Body of pancreas (tissue), 4 donors: ENCODE results near the gene JMJD6. TPM values are rescaled to one million over a fixed set of nuclear protein-coding genes. Genes with fewer than 3 reads are reported as not detected.
A peak's percentile ranks its signal among the peaks of the same experiment; 100 is the strongest.

Source experiments
- ATAC-seq: fragments of 150-250 bp; one replicate; pipeline ENCODE4 v1.9.1; 2016
- DNase-seq, 4 donors: peaks; one replicate each; pipeline ENCODE4 v3.0.0-alpha.2; 2019
- H3K27ac ChIP-seq, 4 donors: fragments of 200-600 bp; sonication (generic); 1 replicate in 3 of 4; 2 replicates in 1 of 4; pipeline versions ENCODE4 v1.5.1 to v1.6.1; 2016 to 2019; ENCODE audit warnings: mild to moderate bottlenecking in 1 of 4, mixed read lengths in 1 of 4, moderate library complexity in 1 of 4
- H3K27me3 ChIP-seq, 2 donors: fragments of 200-600 bp; sonication (generic); one replicate each; pipeline ENCODE4 v1.6.0; 2016; ENCODE audit warnings: mild to moderate bottlenecking in 1 of 2
- H3K36me3 ChIP-seq, 2 donors: fragments of 200-600 bp; sonication (generic); replicated peaks in 1 of 2; 2 replicates each; pipeline ENCODE4 v1.5.1; 2016; ENCODE audit warnings: low read depth in 2 of 2; ENCODE audit not compliant: insufficient read depth in 1 of 2
- H3K4me1 ChIP-seq: fragments of 200-600 bp; sonication (generic); one replicate; pipeline ENCODE4 v1.6.0; 2016
- H3K4me3 ChIP-seq, 2 donors: fragments of 200-600 bp; sonication (generic); 1 replicate in 1 of 2; 2 replicates in 1 of 2; pipeline ENCODE4 v1.5.1; 2016 to 2019
- H3K9me3 ChIP-seq, 3 donors: fragments of 200-600 bp; sonication (generic); 1 replicate in 2 of 3; 2 replicates in 1 of 3; pipeline ENCODE4 v1.5.1; 2016
- POLR2A ChIP-seq, 3 donors: fragments of 450-650 bp; IDR thresholded peaks; one replicate each; pipeline ENCODE4 v1.6.1; 2016; ENCODE audit warnings: antibody characterized with exemption in 3 of 3, mild to moderate bottlenecking in 2 of 3
- WGBS, 2 donors: methylation state at CpG; one replicate each; pipeline ENCODE4 v1.1.5; 2017; 5-methylcytosine and 5-hydroxymethylcytosine counted together
- intact Hi-C: fragments of 100-400 bp; cut with DNase I; formaldehyde crosslinking; loops from one replicate; pipeline ENCODE4 v1.15.1; 2023
- microRNA counts, 2 donors: library from miRNA; unstranded; fragments of <30 nt; microRNA quantifications; one replicate each; lab custom pipeline; 2017
- microRNA-seq, 2 donors: library from miRNA; unstranded; fragments of <30 nt; microRNA quantifications; one replicate each; pipeline ENCODE4, GENCODE V29; 2016; ENCODE audit warnings: borderline number of aligned reads in 2 of 2, borderline replicate concordance in 2 of 2
- small RNA-seq: library from RNA; depleted of rRNA; stranded (forward); fragments of <200 nt; gene quantifications from one replicate; pipeline ENCODE3, GENCODE V24; 2016
- total RNA-seq, 2 donors: library from RNA; depleted of rRNA; stranded (reverse); fragments of >200 nt; gene quantifications; one replicate each; pipeline ENCODE4 v1.1.0, GENCODE V29; 2016
- TF ChIP-seq, protein P1 (sequence below), 7 experiments: fragments of 450-650 bp in 4 of 7; fragments of 200-600 bp in 3 of 7; sonication (generic) in 3 of 7; IDR thresholded peaks; one replicate each; pipeline ENCODE4 v1.5.1; 2016 to 2019; ENCODE audit warnings: antibody characterized with exemption in 7 of 7

The JMJD6 gene
- total RNA-seq, 2 donors from 2014 or later = 15.2 to 20.0 TPM

DNA sequence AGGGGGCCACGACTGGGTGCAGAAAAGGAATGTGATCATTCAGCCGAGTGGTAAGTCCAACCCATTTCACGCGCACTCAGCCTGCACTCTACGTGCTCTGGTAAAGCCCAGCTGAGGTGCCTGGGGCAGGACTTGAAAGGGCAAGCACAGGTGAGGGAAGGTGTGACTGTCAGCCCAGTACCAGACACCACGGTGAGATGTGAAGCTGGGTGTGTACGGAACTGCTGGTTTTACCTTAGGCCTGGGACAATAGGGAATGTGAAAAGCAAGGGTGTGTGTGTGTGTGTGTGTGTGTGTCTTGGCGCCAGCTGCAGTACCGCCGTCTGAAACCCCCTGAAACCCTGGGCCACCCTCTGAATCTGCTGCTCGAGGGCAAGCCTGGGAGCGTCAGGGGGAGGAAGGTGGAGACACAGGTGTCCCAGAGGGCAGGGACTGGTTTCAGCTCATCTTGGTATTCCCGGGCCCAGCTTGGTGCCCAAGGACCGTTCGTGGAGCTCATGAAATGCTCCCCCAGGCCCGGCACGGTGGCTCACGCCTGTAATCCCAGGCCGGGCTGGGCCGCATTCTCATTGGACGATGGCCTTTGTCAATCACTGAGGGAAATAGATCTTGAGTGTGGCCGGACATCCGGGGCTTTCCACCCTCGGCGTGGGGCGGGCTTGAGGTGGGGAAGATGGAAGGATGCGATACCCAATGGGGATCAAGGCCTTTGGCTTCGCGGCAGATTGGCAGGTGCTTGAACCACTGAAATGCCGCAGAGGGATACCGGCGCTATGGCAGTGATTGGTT, 55.1 kb downstream of the JMJD6 start:
- Histone ChIP-seq H3K27ac (peak overlapping the region; percentile 93 to 97 (median 94)), H3K4me1 (peaks cover 30% of the 10 kb centered on the region), H3K36me3 (no peaks in the 10 kb centered on the region), H3K4me3 (no peak overlapping the region), H3K9me3 (no peaks in the 10 kb centered on the region), H3K27me3 (no peaks in the 10 kb centered on the region)
- 0 to 15% methylated on average over 11 to 32 of the region's 32 CpGs for WGBS, 2 donors
- DNase-seq (peak; percentile 100), ATAC-seq (peak; percentile 97)
- peak in 2 of 3 donors; percentile 64 to 65 for TF ChIP-seq POLR2A (IDR thresholded peaks at IDR 0.05)
- TF ChIP-seq, protein P1, sequence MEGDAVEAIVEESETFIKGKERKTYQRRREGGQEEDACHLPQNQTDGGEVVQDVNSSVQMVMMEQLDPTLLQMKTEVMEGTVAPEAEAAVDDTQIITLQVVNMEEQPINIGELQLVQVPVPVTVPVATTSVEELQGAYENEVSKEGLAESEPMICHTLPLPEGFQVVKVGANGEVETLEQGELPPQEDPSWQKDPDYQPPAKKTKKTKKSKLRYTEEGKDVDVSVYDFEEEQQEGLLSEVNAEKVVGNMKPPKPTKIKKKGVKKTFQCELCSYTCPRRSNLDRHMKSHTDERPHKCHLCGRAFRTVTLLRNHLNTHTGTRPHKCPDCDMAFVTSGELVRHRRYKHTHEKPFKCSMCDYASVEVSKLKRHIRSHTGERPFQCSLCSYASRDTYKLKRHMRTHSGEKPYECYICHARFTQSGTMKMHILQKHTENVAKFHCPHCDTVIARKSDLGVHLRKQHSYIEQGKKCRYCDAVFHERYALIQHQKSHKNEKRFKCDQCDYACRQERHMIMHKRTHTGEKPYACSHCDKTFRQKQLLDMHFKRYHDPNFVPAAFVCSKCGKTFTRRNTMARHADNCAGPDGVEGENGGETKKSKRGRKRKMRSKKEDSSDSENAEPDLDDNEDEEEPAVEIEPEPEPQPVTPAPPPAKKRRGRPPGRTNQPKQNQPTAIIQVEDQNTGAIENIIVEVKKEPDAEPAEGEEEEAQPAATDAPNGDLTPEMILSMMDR (IDR thresholded peaks at IDR 0.05) = no peak
- intact Hi-C loops = no loop called here

DNA sequence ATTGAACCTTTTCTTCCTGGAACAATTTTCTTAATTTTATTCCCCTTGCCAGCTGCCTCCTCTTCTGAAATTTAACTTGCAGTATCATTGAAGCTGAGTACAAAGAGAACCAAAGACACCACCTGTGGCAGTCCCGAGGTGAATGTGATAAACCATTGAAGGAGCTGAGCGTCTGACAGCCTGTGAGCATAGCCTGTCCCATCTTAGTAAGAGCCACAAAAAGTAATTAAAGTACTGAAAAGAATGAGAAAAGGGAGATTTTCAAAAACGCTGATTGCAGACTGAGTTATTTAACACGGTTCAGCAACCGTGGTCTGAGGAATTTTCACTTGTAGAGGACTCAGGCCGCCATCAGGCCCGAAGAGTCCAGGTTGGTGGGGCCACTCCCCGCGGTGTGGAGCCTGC, 55.7 kb downstream of the JMJD6 start:
- no peaks in the 10 kb centered on the region for H3K27me3 ChIP-seq
- ATAC-seq (no peak), DNase-seq (no peak)
- intact Hi-C loops = no loop called here
- no peak for TF ChIP-seq POLR2A (IDR thresholded peaks at IDR 0.05)
- TF ChIP-seq, protein P1 (IDR thresholded peaks at IDR 0.05) = no peak
- peaks cover 30% of the 10 kb centered on the region for H3K4me1 ChIP-seq
- peak overlapping the region; percentile 93 to 97 (median 94) for H3K27ac ChIP-seq
- no peaks in the 10 kb centered on the region for H3K36me3 ChIP-seq
- H3K4me3 ChIP-seq = no peak overlapping the region
- no peaks in the 10 kb centered on the region for H3K9me3 ChIP-seq
- WGBS, 2 donors = 26 to 31% methylated on average over 9 of the region's 9 CpGs

DNA sequence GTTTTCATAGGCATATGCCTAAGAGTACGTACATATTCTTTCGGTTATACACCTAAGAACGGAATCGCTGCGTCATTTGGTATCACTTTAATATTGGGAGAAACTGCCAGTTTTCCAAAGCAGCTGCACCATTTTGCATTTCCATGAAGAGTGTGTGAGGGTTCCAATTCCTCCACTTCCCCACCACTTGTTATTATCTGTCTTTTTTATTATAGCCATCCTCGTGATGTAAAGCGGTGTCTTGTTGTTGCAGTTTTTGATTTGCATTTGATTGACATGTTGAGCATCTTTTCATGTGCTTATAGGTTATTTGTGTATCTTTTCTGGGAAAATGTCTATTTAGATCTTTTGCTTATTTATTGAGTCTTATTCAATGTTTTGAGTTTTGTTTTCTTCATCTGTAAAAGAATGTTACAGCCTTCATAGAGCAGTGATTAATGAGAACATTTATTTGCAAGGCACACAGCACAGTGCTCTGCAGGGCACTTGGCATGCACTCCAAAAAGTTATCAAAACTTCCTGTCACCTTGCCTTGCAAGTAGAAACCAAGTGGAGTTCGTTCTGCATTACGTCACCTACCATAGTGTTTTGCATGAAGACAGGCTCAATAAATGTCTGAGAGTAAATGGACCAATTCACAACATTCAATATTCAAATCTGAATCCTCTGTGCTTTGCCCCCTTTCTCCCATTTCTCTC, 56.2 kb downstream of the JMJD6 start:
- Histone ChIP-seq H3K4me3 (no peak overlapping the region), H3K27me3 (no peaks in the 10 kb centered on the region), H3K36me3 (no peaks in the 10 kb centered on the region), H3K9me3 (no peaks in the 10 kb centered on the region), H3K27ac (peak overlapping the region; percentile 93 to 97 (median 94)), H3K4me1 (peaks cover 30% of the 10 kb centered on the region)
- intact Hi-C loops = no loop called here
- ATAC-seq = peak; percentile 67
- TF ChIP-seq, protein P1 (IDR thresholded peaks at IDR 0.05) = no peak
- WGBS, 2 donors = 63 to 67% methylated on average over 9 of the region's 9 CpGs
- peak; percentile 69 to 88 (median 79) for DNase-seq

MicroRNAs encoded within 50 kb of the gene (microRNA counts, 767-probe panel; counts per million panel counts)
- microRNA hsa-miR-636 (lab: Ali Mortazavi, UCI) = 0 to 736 counts per million in 2 donors

Small RNAs within 50 kb of the gene (microRNA-seq; reads per million reads assigned to microRNA genes)
- gene MIR636 = 0 to 0.47 reads per million in 2 donors

Small RNAs within 50 kb of the gene (small RNA-seq; reads per million reads assigned to genes)
- gene AC005837.3 (not detected), gene RF02271 (not detected), gene RNU6-97P (not detected), gene RNY4P36 (not detected)

Other genes starting within 250 kb of the JMJD6 start
- 10 to 100 TPM; 23.1 to 48.1 TPM for gene RHBDF2, start 225.2 kb downstream of the JMJD6 start, total RNA-seq
- 10 to 100 TPM in 1 of 2 donors, 1 to 10 TPM in 1; 9.6 to 21.1 TPM for gene CYGB, start 188.9 kb downstream of the JMJD6 start, total RNA-seq
- gene PRCD, start 186.6 kb downstream of the JMJD6 start, total RNA-seq = 1 to 10 TPM in 1 of 2 donors, under 1 TPM in 1; 0.52 to 4.6 TPM
- 10 to 100 TPM in 1 of 2 donors, 1 to 10 TPM in 1; 6.9 to 10.1 TPM for gene ST6GALNAC2, start 140.7 kb downstream of the JMJD6 start, total RNA-seq
- gene ST6GALNAC1, start 82.8 kb downstream of the JMJD6 start, total RNA-seq = 10 to 100 TPM in 1 of 2 donors, 1 to 10 TPM in 1; 9.3 to 13.5 TPM
- 10 to 100 TPM; 71.9 to 87.4 TPM for gene MXRA7, start 15.6 kb downstream of the JMJD6 start, total RNA-seq
- 10 to 100 TPM; 25.9 to 44.2 TPM for gene METTL23, start 233 bp upstream of the JMJD6 start, total RNA-seq
- gene SRSF2, start 10.7 kb upstream of the JMJD6 start, total RNA-seq = 100 to 1,000 TPM; 258 to 301 TPM
- 10 to 100 TPM in 1 of 2 donors, 1 to 10 TPM in 1; 7.6 to 16.6 TPM for gene MFSD11, start 11.5 kb upstream of the JMJD6 start, total RNA-seq
- gene MGAT5B, start 141.8 kb upstream of the JMJD6 start, total RNA-seq = 1 to 10 TPM in 1 of 2 donors, not detected in 1; 3.6 TPM